HepG2 (cell line): ENCODE results near the gene PRKCZ. TPM values are rescaled to one million over a fixed set of nuclear protein-coding genes. Genes with fewer than 3 reads are reported as not detected.

Experiments
- AKAP8 ChIP-seq: sonication (generic); formaldehyde crosslinking; IDR thresholded peaks from 2 replicates; pipeline ENCODE4 v1.5.1; 2020; ENCODE audit warnings: mild to moderate bottlenecking, missing genetic modification reagents
- ATRX ChIP-seq: sonication (generic); formaldehyde crosslinking; IDR thresholded peaks from 2 replicates; pipeline ENCODE4 v1.4.0; 2020; ENCODE audit warnings: missing genetic modification reagents, borderline replicate concordance
- CCAR2 ChIP-seq: fragments of 200-400 bp; formaldehyde crosslinking; optimal IDR thresholded peaks from 2 replicates; pipeline ENCODE3; 2018; ENCODE audit warnings: low read depth, mild to moderate bottlenecking, low read length, moderate library complexity
- ETS1 ChIP-seq: sonication (generic); formaldehyde crosslinking; IDR thresholded peaks from 2 replicates; pipeline ENCODE4 v1.4.0; 2020; ENCODE audit warnings: missing genetic modification reagents
- GABPB1 ChIP-seq: IDR thresholded peaks from 2 replicates; pipeline ENCODE4 v1.6.1; 2016; ENCODE audit warnings: mild to moderate bottlenecking, missing genetic modification reagents, moderate library complexity, missing compliant biosample characterization
- KLF15 ChIP-seq: sonication (generic); formaldehyde crosslinking; IDR thresholded peaks from 2 replicates; pipeline ENCODE4 v1.8.1; 2023; ENCODE audit warnings: borderline replicate concordance, mild to moderate bottlenecking, inconsistent platforms, missing genetic modification reagents, mixed read lengths
- MTERF4 ChIP-seq: sonication (generic); formaldehyde crosslinking; IDR thresholded peaks from 2 replicates; pipeline ENCODE4 v1.8.0; 2023; ENCODE audit warnings: mild to moderate bottlenecking, missing genetic modification reagents
- MXI1 ChIP-seq: IDR thresholded peaks from 3 replicates; pipeline ENCODE4 v1.6.1; 2012; ENCODE audit warnings: low read depth, low read length, inconsistent platforms, borderline replicate concordance
- NFYC ChIP-seq: IDR thresholded peaks from 2 replicates; pipeline ENCODE4 v1.6.1; 2016; ENCODE audit warnings: missing genetic modification reagents, missing compliant biosample characterization
- NR2F6 ChIP-seq, 2 experiments: IDR thresholded peaks; 2 replicates each; pipeline ENCODE4 v1.6.1; 2016; ENCODE audit warnings: antibody characterized with exemption in 1 of 2, mild to moderate bottlenecking in 1 of 2
- PRDM10 ChIP-seq: sonication (generic); formaldehyde crosslinking; IDR thresholded peaks from 2 replicates; pipeline ENCODE4 v1.4.0; 2020; ENCODE audit warnings: low read depth, missing genetic modification reagents
- RAD51 ChIP-seq: fragments of 450-650 bp; IDR thresholded peaks from 2 replicates; pipeline ENCODE4 v1.6.1; 2016; ENCODE audit warnings: borderline replicate concordance
- RELA ChIP-seq: sonication (generic); formaldehyde crosslinking; IDR thresholded peaks from 2 replicates; pipeline ENCODE4 v1.4.0; 2020; ENCODE audit warnings: missing genetic modification reagents
- TBP ChIP-seq: sonication (generic); formaldehyde crosslinking; IDR thresholded peaks from 2 replicates; pipeline ENCODE4 v1.5.0; 2020; ENCODE audit warnings: missing genetic modification reagents
- TCF7L2 ChIP-seq: IDR thresholded peaks from 2 replicates; pipeline ENCODE4 v1.6.1; 2011; ENCODE audit warnings: mild to moderate bottlenecking, low read depth, low read length, moderate library complexity
- U2AF2 ChIP-seq: fragments of 200-400 bp; formaldehyde crosslinking; IDR thresholded peaks from 2 replicates; pipeline ENCODE4 v1.6.1; 2017; ENCODE audit warnings: low read depth, mild to moderate bottlenecking, low read length
- ZNF253 ChIP-seq: sonication (generic); formaldehyde crosslinking; IDR thresholded peaks from 2 replicates; pipeline ENCODE4 v1.8.0; 2022; ENCODE audit warnings: mild to moderate bottlenecking, missing genetic modification reagents, borderline replicate concordance
- ZNF296 ChIP-seq: sonication (generic); formaldehyde crosslinking; conservative IDR thresholded peaks from 2 replicates; pipeline ENCODE4 v1.5.0; 2020; ENCODE audit warnings: mild to moderate bottlenecking, missing genetic modification reagents
- ZNF326 ChIP-seq: sonication (generic); formaldehyde crosslinking; IDR thresholded peaks from 2 replicates; pipeline ENCODE4 v1.4.0; 2020; ENCODE audit warnings: missing genetic modification reagents, borderline replicate concordance
- ZNF431 ChIP-seq: sonication (generic); formaldehyde crosslinking; IDR thresholded peaks from 2 replicates; pipeline ENCODE4 v1.9.0; 2022; ENCODE audit warnings: missing genetic modification reagents, low read depth, mild to moderate bottlenecking, borderline replicate concordance
- ZNF510 ChIP-seq: sonication (generic); formaldehyde crosslinking; IDR thresholded peaks from 2 replicates; pipeline ENCODE4 v1.4.0; 2020; ENCODE audit warnings: low read depth, mild to moderate bottlenecking, missing genetic modification reagents
- ZNF792 ChIP-seq: IDR thresholded peaks from 2 replicates; pipeline ENCODE4 v1.6.1; 2016
- ZSCAN20 ChIP-seq: sonication (generic); formaldehyde crosslinking; IDR thresholded peaks from 2 replicates; pipeline ENCODE4 v1.4.0; 2020; ENCODE audit warnings: missing genetic modification reagents, mild to moderate bottlenecking, borderline replicate concordance
- polyA plus RNA-seq, 8 experiments: library from polyadenylated mRNA; depleted of rRNA in 3 of 8; stranded (reverse) in 7 of 8; unstranded in 1 of 8; fragments of >200 nt; fragmentation: Illumina TruSeq in 4 of 8; extraction: Trizol in 4 of 8; gene quantifications; 2 replicates each; pipeline versions ENCODE4 v1.2.1 to v1.2.3, GENCODE V29; 2011 to 2016; ENCODE audit warnings: low read depth in 4 of 8, missing spikeins in 1 of 8, mixed read lengths in 1 of 8; ENCODE audit not compliant: insufficient read depth in 1 of 8
- total RNA-seq, 5 experiments: library from RNA; depleted of rRNA; stranded (reverse); fragments of >200 nt; fragmentation: Illumina TruSeq; extraction: Trizol; gene quantifications; 2 replicates each; pipeline ENCODE4 v1.2.3, GENCODE V29; 2016; ENCODE audit warnings: low read depth in 1 of 5
- TF ChIP-seq, protein P1 (sequence below): sonication (generic); formaldehyde crosslinking; IDR thresholded peaks from 2 replicates; pipeline ENCODE4 v1.8.0; 2022; ENCODE audit warnings: mild to moderate bottlenecking, missing genetic modification reagents

PRKCZ gene
- total and polyA plus RNA-seq, 2 of the 13 experiments (the other 11 are each of a cell fraction or from before 2014, with no cell fraction given), result 34.7 to 85.2 TPM

DNA sequence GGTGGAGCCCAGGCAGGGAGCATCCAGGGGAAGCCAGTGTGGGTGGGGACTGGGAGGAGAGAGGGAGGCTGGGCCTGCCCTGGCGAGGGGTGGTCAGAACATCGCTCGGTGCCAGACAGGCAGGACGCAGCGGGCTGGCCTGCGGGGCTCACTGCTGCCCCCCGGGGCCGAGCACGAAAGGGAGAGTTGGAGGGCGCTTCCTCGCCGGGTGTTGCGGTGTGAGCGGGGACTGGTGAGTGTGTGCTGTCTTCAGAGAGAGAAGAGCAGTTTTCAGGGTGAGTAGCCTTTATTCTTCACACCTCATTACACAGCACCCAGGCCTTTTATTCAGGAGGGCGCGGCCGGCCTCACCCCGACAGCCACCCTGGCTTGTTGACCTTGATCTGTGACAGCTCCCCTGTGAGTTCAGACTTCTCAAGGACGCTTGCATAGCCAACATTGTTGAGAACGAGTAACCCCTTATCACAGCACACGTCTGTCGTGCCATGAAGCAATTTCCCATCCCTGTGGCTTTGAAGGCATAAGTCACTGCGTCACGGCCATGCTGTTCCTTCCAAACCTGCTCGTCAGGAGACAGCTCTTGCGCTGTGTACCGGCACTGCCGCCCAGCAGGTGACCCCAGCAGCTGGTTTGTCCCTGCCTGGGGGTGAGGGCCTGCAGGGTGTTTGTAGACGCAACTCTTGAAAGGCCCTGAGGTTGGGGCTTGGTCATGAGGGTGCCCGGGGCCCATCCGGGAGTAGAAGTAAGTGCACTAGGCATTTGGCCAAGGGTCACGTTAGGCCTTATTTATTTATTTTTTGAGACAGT lies 54.6 kb downstream of the PRKCZ start (continued):
- TF ChIP-seq MTERF4 (0 out of 2 replicates have a peak, but pooled peaks have one; percentile 33), ZNF326 (no peak), ZNF510 (no peak), AKAP8 (CRISPR knock-in tag) (no peak), RAD51 (no peak), ATRX (CRISPR knock-in tag) (no peak), KLF15 (no peak), ETS1 (no peak), CCAR2 (no peak), ZSCAN20 (CRISPR knock-in tag) (no peak), RELA (CRISPR knock-in tag) (no peak), NR2F6 (IDR thresholded peaks at IDR 0.05) (no peak; the same call in 1 of the 2 replicates), NR2F6 (CRISPR knock-in tag; IDR thresholded peaks at IDR 0.05) (peak; percentile 76), TBP (CRISPR knock-in tag) (no peak), ZNF253 (CRISPR knock-in tag) (no peak), ZNF792 (CRISPR knock-in tag) (no peak), PRDM10 (no peak), GABPB1 (CRISPR knock-in tag) (peak; percentile 38), MXI1 (no peak), ZNF431 (CRISPR knock-in tag) (no peak), NFYC (CRISPR knock-in tag) (no peak), TCF7L2 (no peak), ZNF296 (CRISPR knock-in tag) (no peak), U2AF2 (no peak)
- TF ChIP-seq, protein P1, sequence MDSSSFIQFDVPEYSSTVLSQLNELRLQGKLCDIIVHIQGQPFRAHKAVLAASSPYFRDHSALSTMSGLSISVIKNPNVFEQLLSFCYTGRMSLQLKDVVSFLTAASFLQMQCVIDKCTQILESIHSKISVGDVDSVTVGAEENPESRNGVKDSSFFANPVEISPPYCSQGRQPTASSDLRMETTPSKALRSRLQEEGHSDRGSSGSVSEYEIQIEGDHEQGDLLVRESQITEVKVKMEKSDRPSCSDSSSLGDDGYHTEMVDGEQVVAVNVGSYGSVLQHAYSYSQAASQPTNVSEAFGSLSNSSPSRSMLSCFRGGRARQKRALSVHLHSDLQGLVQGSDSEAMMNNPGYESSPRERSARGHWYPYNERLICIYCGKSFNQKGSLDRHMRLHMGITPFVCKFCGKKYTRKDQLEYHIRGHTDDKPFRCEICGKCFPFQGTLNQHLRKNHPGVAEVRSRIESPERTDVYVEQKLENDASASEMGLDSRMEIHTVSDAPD (CRISPR knock-in tag), result no peak
